ENCODE results near the gene KCNH6. TPM values are rescaled to one million over a fixed set of nuclear protein-coding genes. Genes with fewer than 3 reads are reported as not detected.
A peak's percentile ranks its signal among the peaks of the same experiment; 100 is the strongest.

Gene KCNH6
- polyA plus RNA-seq, 3 donors = not detected

DNA sequence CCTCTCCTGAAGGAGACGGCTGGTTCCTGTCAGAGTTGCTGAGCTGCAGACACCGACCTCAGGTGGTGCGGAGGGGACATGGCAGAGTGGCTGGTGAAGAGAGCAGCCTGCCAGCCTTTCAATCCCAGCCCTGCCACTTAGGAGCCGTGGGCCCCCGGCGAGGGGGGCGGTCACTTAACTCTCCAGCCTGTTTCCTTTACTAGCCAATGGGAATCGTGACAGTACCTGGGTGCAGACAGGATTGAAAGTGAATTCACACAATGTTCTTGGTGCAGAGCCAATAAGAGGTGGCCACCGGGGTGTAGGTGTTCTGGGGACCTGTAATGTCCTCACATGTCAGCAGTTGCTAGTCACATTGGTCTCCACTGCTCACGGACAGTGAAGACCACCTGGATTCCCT lies 32.8 kb upstream of the KCNH6 start:
- Mint-ChIP-seq H3K4me3 (no peak overlapping the region), H3K4me1 (no peaks in the 10 kb centered on the region), H3K36me3 (no peaks in the 10 kb centered on the region), H3K27ac (peak overlapping the region in 1 of 7 donors; percentile 42), H3K27me3 (ENCODE audit: low read depth in 3 of 3) (peaks cover 0 to 14% (median 10%) of the 10 kb centered on the region in 3 donors), H3K9me3 (no peaks in the 10 kb centered on the region)
- intact Hi-C loops (cut with micrococcal nuclease) = no loop called here
- no peaks in the 10 kb centered on the region for H3K36me3 ChIP-seq (replicated peaks in 1 of 2; ENCODE audit: control insufficient read depth in 1 of 2, insufficient read depth in 2 of 2, low read length in 2 of 2)
- no peaks in the 10 kb centered on the region for H3K27me3 ChIP-seq (ENCODE audit: control insufficient read depth in 2 of 2, insufficient read depth in 2 of 2, low read length in 2 of 2)
- H3K79me2 ChIP-seq (ENCODE audit: insufficient read depth, low read length) = no peaks in the 10 kb centered on the region
- H3K9me3 ChIP-seq (replicated peaks in 1 of 2; ENCODE audit: control insufficient read depth in 1 of 2, insufficient read depth in 1 of 2, low read length in 2 of 2) = no peaks in the 10 kb centered on the region
- no peak overlapping the region for H3K4me2 ChIP-seq (replicated peaks; ENCODE audit: extremely low read depth, low read length, poor library complexity, severe bottlenecking)
- no peak for TF ChIP-seq CTCF (IDR thresholded peaks at IDR 0.05)
- H4K20me1 ChIP-seq (ENCODE audit: insufficient read depth, low read length) = no peaks in the 10 kb centered on the region
- 94% methylated on average over 7 of the region's 10 CpGs for WGBS (ENCODE audit: insufficient coverage)
- no peak overlapping the region for H3K9ac ChIP-seq (ENCODE audit: insufficient read depth, low read length, poor library complexity, severe bottlenecking)
- no peak overlapping the region for H3K27ac ChIP-seq (ENCODE audit: low read depth in 1 of 2, low read length in 2 of 2)
- no peak overlapping the region for H2AFZ ChIP-seq (ENCODE audit: insufficient read depth, low read depth, low read length, poor library complexity, severe bottlenecking)
- H3K4me3 ChIP-seq (replicated peaks in 1 of 3; ENCODE audit: low read depth in 2 of 3, low read length in 3 of 3) = no peak overlapping the region
- no peaks in the 10 kb centered on the region for H3K4me1 ChIP-seq (ENCODE audit: control insufficient read depth in 1 of 2, insufficient read depth in 2 of 2, low read length in 2 of 2)
- no peak for DNase-seq

GRCh38 chr17:63490858-63491400 lies 32.2 kb upstream of the KCNH6 start:
- no peak overlapping the region for H2AFZ ChIP-seq (ENCODE audit: insufficient read depth, low read depth, low read length, poor library complexity, severe bottlenecking)
- H3K4me3 ChIP-seq (replicated peaks in 1 of 3; ENCODE audit: low read depth in 2 of 3, low read length in 3 of 3) = no peak overlapping the region
- H3K4me2 ChIP-seq (replicated peaks; ENCODE audit: extremely low read depth, low read length, poor library complexity, severe bottlenecking) = no peak overlapping the region
- intact Hi-C loops (cut with micrococcal nuclease) = no loop called here
- 95% methylated on average over 18 of the region's 22 CpGs for WGBS (ENCODE audit: insufficient coverage)
- no peaks in the 10 kb centered on the region for H3K27me3 ChIP-seq (ENCODE audit: control insufficient read depth in 2 of 2, insufficient read depth in 2 of 2, low read length in 2 of 2)
- H3K4me1 ChIP-seq (ENCODE audit: control insufficient read depth in 1 of 2, insufficient read depth in 2 of 2, low read length in 2 of 2) = no peaks in the 10 kb centered on the region
- no peaks in the 10 kb centered on the region for H3K9me3 Mint-ChIP-seq
- no peak for DNase-seq
- H3K4me3 Mint-ChIP-seq = no peak overlapping the region
- H3K36me3 Mint-ChIP-seq = no peaks in the 10 kb centered on the region
- H4K20me1 ChIP-seq (ENCODE audit: insufficient read depth, low read length) = no peaks in the 10 kb centered on the region
- H3K27ac ChIP-seq (ENCODE audit: low read depth in 1 of 2, low read length in 2 of 2) = no peak overlapping the region
- no peaks in the 10 kb centered on the region for H3K9me3 ChIP-seq (replicated peaks in 1 of 2; ENCODE audit: control insufficient read depth in 1 of 2, insufficient read depth in 1 of 2, low read length in 2 of 2)
- no peaks in the 10 kb centered on the region for H3K36me3 ChIP-seq (replicated peaks in 1 of 2; ENCODE audit: control insufficient read depth in 1 of 2, insufficient read depth in 2 of 2, low read length in 2 of 2)
- H3K9ac ChIP-seq (ENCODE audit: insufficient read depth, low read length, poor library complexity, severe bottlenecking) = no peak overlapping the region
- H3K27me3 Mint-ChIP-seq (ENCODE audit: low read depth in 3 of 3) = peaks cover 0 to 14% (median 12%) of the 10 kb centered on the region in 3 donors
- no peaks in the 10 kb centered on the region for H3K79me2 ChIP-seq (ENCODE audit: insufficient read depth, low read length)
- no peak for TF ChIP-seq CTCF (IDR thresholded peaks at IDR 0.05)
- no peaks in the 10 kb centered on the region for H3K4me1 Mint-ChIP-seq
- H3K27ac Mint-ChIP-seq = no peak overlapping the region

Data from CD14-positive monocyte (primary cell).